GM19193 (cell line): Measurements from ENCODE around the gene RNF212B.

ENCODE experiments used
- POLR2A ChIP-seq: IDR thresholded peaks from 4 replicates; pipeline ENCODE4 v1.6.1; 2011; ENCODE audit not compliant: insufficient read depth, insufficient read length; ENCODE audit errors: extremely low read depth

Gene RNF212B

GRCh38 chr14:23285530-23286019 lies 47.8 kb downstream of the RNF212B start:
- TF ChIP-seq POLR2A: no peak

- peak; percentile 65 for TF ChIP-seq POLR2A
Observed at GRCh38 chr14:23286020-23286901, 48.5 kb downstream of the RNF212B start, which contains the start of gene HOMEZ. Gene HOMEZ (minus strand): TSS chr14:23286132. CDS start chr14:23285952, 180 bp downstream.

- TF ChIP-seq POLR2A: no peak
Observed at GRCh38 chr14:23286902-23287479, 49.3 kb downstream of the RNF212B start.

- no peak for TF ChIP-seq POLR2A
Observed at GRCh38 chr14:23294734-23295561, 57.2 kb downstream of the RNF212B start.

- TF ChIP-seq POLR2A: no peak
Observed at GRCh38 chr14:23296012-23296777, 58.5 kb downstream of the RNF212B start.

GRCh38 chr14:23297096-23297495 lies 59.4 kb downstream of the RNF212B start:
- TF ChIP-seq POLR2A: no peak

GRCh38 chr14:23297611-23298277 lies 60.0 kb downstream of the RNF212B start:
- TF ChIP-seq POLR2A: no peak

- TF ChIP-seq POLR2A: no peak
Observed at GRCh38 chr14:23299211-23299957, 61.6 kb downstream of the RNF212B start.

GRCh38 chr14:23299986-23300686 lies 62.4 kb downstream of the RNF212B start:
- TF ChIP-seq POLR2A: no peak

- no peak for TF ChIP-seq POLR2A
Observed at GRCh38 chr14:23300687-23301223, 63.0 kb downstream of the RNF212B start.

- peak; percentile 51 for TF ChIP-seq POLR2A
Observed at GRCh38 chr14:23301288-23301968, 63.7 kb downstream of the RNF212B start.

- peak; percentile 71 for TF ChIP-seq POLR2A
Observed at GRCh38 chr14:23301969-23302289, 64.2 kb downstream of the RNF212B start.
